NCI-H187 treated with DMSO at 0.1 percent for 48 hours (cell line): ENCODE measurements around the gene HOXD11.

ENCODE experiments used
- DNase-seq: peaks from one replicate; lab custom pipeline; 2025; lab: John Stamatoyannopoulos, UW

The HOXD11 gene

GRCh38 chr2:176093898-176094249 lies 13.2 kb upstream of the HOXD11 start:
- DNase-seq: no peak

GRCh38 chr2:176094349-176094748 lies 12.7 kb upstream of the HOXD11 start:
- DNase-seq: no peak

- no peak for DNase-seq
Observed at GRCh38 chr2:176095421-176095820, 11.7 kb upstream of the HOXD11 start.

- no peak for DNase-seq
Observed at GRCh38 chr2:176096243-176096985, 10.7 kb upstream of the HOXD11 start.

- DNase-seq: no peak
Observed at GRCh38 chr2:176096986-176097819, 9.9 kb upstream of the HOXD11 start.

- DNase-seq: no peak
Observed at GRCh38 chr2:176097820-176098365, 9.2 kb upstream of the HOXD11 start.

GRCh38 chr2:176098366-176099158 lies 8.5 kb upstream of the HOXD11 start:
- no peak for DNase-seq

GRCh38 chr2:176099159-176099727 lies 7.8 kb upstream of the HOXD11 start:
- DNase-seq: no peak

GRCh38 chr2:176099728-176100546 lies 7.1 kb upstream of the HOXD11 start, which contains the start of gene HOXD12:
Gene HOXD12 (plus strand): TSS chr2:176099795. CDS start chr2:176099802, 7 bp downstream.
- DNase-seq: no peak

GRCh38 chr2:176100547-176101140 lies 6.4 kb upstream of the HOXD11 start:
- DNase-seq: no peak

GRCh38 chr2:176101216-176101830 lies 5.8 kb upstream of the HOXD11 start:
- no peak for DNase-seq

- no peak for DNase-seq
Observed at GRCh38 chr2:176101842-176102241, 5.2 kb upstream of the HOXD11 start.

GRCh38 chr2:176102309-176102866 lies 4.7 kb upstream of the HOXD11 start:
- DNase-seq: no peak

- DNase-seq: no peak
Observed at GRCh38 chr2:176103194-176103593, 3.9 kb upstream of the HOXD11 start.

GRCh38 chr2:176103742-176104315 lies 3.3 kb upstream of the HOXD11 start:
- no peak for DNase-seq

GRCh38 chr2:176104316-176105077 lies 2.6 kb upstream of the HOXD11 start:
- DNase-seq: no peak

- no peak for DNase-seq
Observed at GRCh38 chr2:176105078-176105729, 1.9 kb upstream of the HOXD11 start.
